Stimulated activated naive CD8-positive, alpha-beta T cell treated with anti-CD3 and anti-CD28 coated beads, Interleukin-15, amount 100 ng/mL, for 72 hours (primary cell): ENCODE measurements around the gene COL19A1.

Source experiments
- ATAC-seq: fragments of 150-1000 bp; cut with Tn5 transposase; 2 replicates; pipeline ENCODE4 v1.10.0; 2021; ENCODE audit warnings: mild to moderate bottlenecking, moderate library complexity
- DNase-seq, 2 donors: peaks; one replicate each; pipeline ENCODE4 v3.0.0; 2021 to 2022
- H3K27ac Mint-ChIP-seq, 2 donors: one replicate each; pipeline ENCODE4 v1.8.0; 2022; ENCODE audit warnings: mild to moderate bottlenecking in 2 of 2, mixed read lengths in 2 of 2, moderate library complexity in 2 of 2
- H3K27me3 Mint-ChIP-seq: one replicate; pipeline ENCODE4 v1.8.0; 2022; ENCODE audit warnings: mixed read lengths
- H3K4me1 Mint-ChIP-seq: one replicate; pipeline ENCODE4 v1.8.0; 2022; ENCODE audit warnings: mild to moderate bottlenecking, mixed read lengths
- H3K4me3 Mint-ChIP-seq, 2 donors: one replicate each; pipeline ENCODE4 v1.8.0; 2022; ENCODE audit warnings: mild to moderate bottlenecking in 2 of 2, mixed read lengths in 2 of 2, moderate library complexity in 1 of 2
- H3K9me3 Mint-ChIP-seq, 2 donors: one replicate each; pipeline ENCODE4 v1.8.0; 2022; ENCODE audit warnings: mixed read lengths in 2 of 2

Gene COL19A1

GRCh38 chr6:70236343-70236742 lies 370.0 kb downstream of the COL19A1 start:
- no peak overlapping the region for H3K27ac Mint-ChIP-seq
- ATAC-seq: no peak

GRCh38 chr6:70241031-70241430 lies 374.7 kb downstream of the COL19A1 start:
- Mint-ChIP-seq H3K4me1 (no peaks in the 10 kb centered on the region), H3K9me3 (no peaks in the 10 kb centered on the region), H3K27ac (no peak overlapping the region), H3K4me3 (no peak overlapping the region), H3K27me3 (peaks cover 10% of the 10 kb centered on the region)
- ATAC-seq: no peak
- no peak for DNase-seq

More at GRCh38 chr6:70236343-70236742, 370.0 kb downstream of the COL19A1 start:
- Mint-ChIP-seq H3K4me3 (no peak overlapping the region), H3K27me3 (peaks cover 17% of the 10 kb centered on the region), H3K9me3 (no peaks in the 10 kb centered on the region), H3K4me1 (no peaks in the 10 kb centered on the region)
- DNase-seq: no peak

GRCh38 chr6:70241991-70242420 lies 375.6 kb downstream of the COL19A1 start:
- H3K4me1 Mint-ChIP-seq: no peaks in the 10 kb centered on the region
- H3K27me3 Mint-ChIP-seq: peaks cover 8% of the 10 kb centered on the region
- ATAC-seq (no peak), DNase-seq (no peak)
- H3K4me3 Mint-ChIP-seq: no peak overlapping the region
- H3K9me3 Mint-ChIP-seq: no peaks in the 10 kb centered on the region
- no peak overlapping the region for H3K27ac Mint-ChIP-seq

GRCh38 chr6:70246118-70246517 lies 379.8 kb downstream of the COL19A1 start:
- no peaks in the 10 kb centered on the region for H3K9me3 Mint-ChIP-seq
- H3K4me3 Mint-ChIP-seq: no peak overlapping the region
- H3K27me3 Mint-ChIP-seq: peaks cover 11% of the 10 kb centered on the region
- H3K4me1 Mint-ChIP-seq: no peaks in the 10 kb centered on the region
- ATAC-seq (no peak), DNase-seq (no peak)
- H3K27ac Mint-ChIP-seq: no peak overlapping the region

GRCh38 chr6:70252604-70253003 lies 386.2 kb downstream of the COL19A1 start:
- H3K9me3 Mint-ChIP-seq: no peaks in the 10 kb centered on the region
- H3K27ac Mint-ChIP-seq: no peak overlapping the region
- ATAC-seq: no peak
- no peak for DNase-seq
- H3K27me3 Mint-ChIP-seq: peaks cover 11% of the 10 kb centered on the region
- H3K4me3 Mint-ChIP-seq: no peak overlapping the region
- no peaks in the 10 kb centered on the region for H3K4me1 Mint-ChIP-seq

- Mint-ChIP-seq H3K27ac (no peak overlapping the region), H3K27me3 (peaks cover 4% of the 10 kb centered on the region), H3K4me1 (no peaks in the 10 kb centered on the region), H3K4me3 (no peak overlapping the region), H3K9me3 (no peaks in the 10 kb centered on the region)
- no peak for DNase-seq
- ATAC-seq: no peak
Measured at GRCh38 chr6:70253923-70254322, 387.6 kb downstream of the COL19A1 start.

DNA sequence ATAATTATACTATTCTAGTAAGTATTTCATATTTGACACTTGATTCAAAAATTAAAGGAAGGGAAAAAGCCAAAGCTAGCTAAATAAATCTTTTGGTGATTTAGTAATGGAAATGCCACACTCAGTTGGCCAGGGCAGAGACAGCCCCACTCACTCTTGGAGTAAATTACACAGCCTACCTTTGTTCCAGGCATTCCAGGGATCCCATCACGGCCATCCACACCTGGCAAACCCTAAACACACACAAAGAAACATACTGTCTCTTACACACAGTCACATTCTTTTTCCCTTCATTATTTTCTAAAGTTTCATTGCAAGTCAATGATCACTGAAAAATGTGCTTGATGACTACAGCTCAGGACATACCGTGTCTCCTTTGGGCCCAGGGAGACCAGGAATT lies 388.4 kb downstream of the COL19A1 start:
- Mint-ChIP-seq H3K4me3 (no peak overlapping the region), H3K9me3 (no peaks in the 10 kb centered on the region), H3K27ac (no peak overlapping the region), H3K4me1 (no peaks in the 10 kb centered on the region), H3K27me3 (peaks cover 5% of the 10 kb centered on the region)
- no peak for DNase-seq
- no peak for ATAC-seq

DNA sequence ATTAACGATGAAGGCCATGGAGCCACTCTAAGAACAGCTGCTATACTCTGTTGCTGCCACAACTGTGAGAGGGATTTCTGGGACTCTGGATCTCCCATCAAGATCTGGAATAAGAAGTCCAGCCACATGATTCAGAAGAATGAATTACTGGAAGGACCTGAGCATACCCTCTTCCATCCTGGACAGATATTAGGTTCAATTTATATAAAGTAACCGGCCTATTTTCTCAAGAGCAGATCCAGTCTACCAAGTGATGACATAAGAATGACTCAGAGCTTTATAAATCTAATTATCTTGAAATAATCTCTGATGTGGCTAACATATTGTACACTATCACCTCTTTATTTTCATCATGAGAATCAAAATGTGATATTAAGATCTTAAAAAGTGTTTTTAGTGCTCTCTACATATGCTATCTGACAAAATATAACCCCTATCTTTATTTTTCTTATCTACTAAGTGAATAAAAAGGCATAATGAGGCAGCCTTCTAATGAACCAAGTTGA lies 391.5 kb downstream of the COL19A1 start:
- ATAC-seq: no peak
- H3K4me1 Mint-ChIP-seq: no peaks in the 10 kb centered on the region
- H3K27me3 Mint-ChIP-seq: peaks cover 5% of the 10 kb centered on the region
- H3K9me3 Mint-ChIP-seq: no peaks in the 10 kb centered on the region
- H3K27ac Mint-ChIP-seq: no peak overlapping the region
- no peak overlapping the region for H3K4me3 Mint-ChIP-seq
- no peak for DNase-seq

GRCh38 chr6:70258483-70258882 lies 392.1 kb downstream of the COL19A1 start:
- Mint-ChIP-seq H3K4me1 (no peaks in the 10 kb centered on the region), H3K9me3 (no peaks in the 10 kb centered on the region), H3K4me3 (no peak overlapping the region), H3K27ac (no peak overlapping the region), H3K27me3 (peaks cover 5% of the 10 kb centered on the region)
- no peak for DNase-seq
- ATAC-seq: no peak
